SJCRH30 (cell line): ENCODE data around the gene SBF2. TPM values are rescaled to one million over a fixed set of nuclear protein-coding genes. Genes with fewer than 3 reads are reported as not detected.
"Not testable (repeated sequence)": the region's sequence is repeated elsewhere in the genome, so short reads cannot be mapped to it uniquely, and the experiment has no call there.

Source experiments
- DNase-seq, 2 experiments: peaks; one replicate each; pipeline ENCODE4 v3.0.0-alpha.2; 2015 to 2020
- H3K27ac ChIP-seq: fragments of 250-450 bp; sonication (Bioruptor Pico); 2 replicates; pipeline ENCODE4 v1.5.1; 2020; ENCODE audit warnings: mild to moderate bottlenecking, moderate library complexity
- H3K27me3 ChIP-seq: fragments of 250-450 bp; sonication (Bioruptor Pico); 2 replicates; pipeline ENCODE4 v1.5.1; 2020; ENCODE audit warnings: mild to moderate bottlenecking, moderate library complexity
- H3K36me3 ChIP-seq: fragments of 250-450 bp; sonication (Bioruptor Pico); 2 replicates; pipeline ENCODE4 v1.5.1; 2020; ENCODE audit warnings: mild to moderate bottlenecking, moderate library complexity
- H3K4me1 ChIP-seq: fragments of 250-450 bp; sonication (Bioruptor Pico); 2 replicates; pipeline ENCODE4 v1.5.1; 2020; ENCODE audit warnings: mild to moderate bottlenecking, moderate library complexity
- H3K4me3 ChIP-seq: fragments of 250-450 bp; sonication (Bioruptor Pico); 2 replicates; pipeline ENCODE4 v1.5.1; 2020; ENCODE audit warnings: mild to moderate bottlenecking, moderate library complexity
- H3K9me3 ChIP-seq: fragments of 250-450 bp; sonication (Bioruptor Pico); replicated peaks from 2 replicates; pipeline ENCODE4 v1.5.1; 2020; ENCODE audit warnings: mild to moderate bottlenecking, moderate library complexity
- total RNA-seq: library from RNA; depleted of rRNA; stranded (reverse); fragments of >200 nt; shearing (Covaris generic); gene quantifications from 2 replicates; pipeline ENCODE4 v1.2.3, GENCODE V29; 2014

The SBF2 gene
- total RNA-seq, 1 experiment from 2014 or later, result 34.7 TPM

- Histone ChIP-seq H3K36me3 (peaks cover 9% of the 10 kb centered on the region; the same call in 1 of the 2 replicates), H3K27ac (no peak overlapping the region), H3K9me3 (peaks cover 39% of the 10 kb centered on the region), H3K27me3 (no peaks in the 10 kb centered on the region), H3K4me3 (no peak overlapping the region), H3K4me1 (no peaks in the 10 kb centered on the region)
- DNase-seq, result no peak
Measured at GRCh38 chr11:10232756-10233155, 61.3 kb downstream of the SBF2 start.

- not testable (repeated sequence) for DNase-seq, H3K36me3 ChIP-seq, H3K4me3 ChIP-seq, H3K27me3 ChIP-seq, H3K4me1 ChIP-seq, H3K27ac ChIP-seq
- H3K9me3 ChIP-seq, result peaks cover 39% of the 10 kb centered on the region
Measured at GRCh38 chr11:10231803-10232202, 62.2 kb downstream of the SBF2 start.

- H3K4me1 ChIP-seq, result no peaks in the 10 kb centered on the region
- no peaks in the 10 kb centered on the region for H3K36me3 ChIP-seq
- DNase-seq, result no peak
- H3K4me3 ChIP-seq, result no peak overlapping the region
- no peaks in the 10 kb centered on the region for H3K27me3 ChIP-seq
- no peak overlapping the region for H3K27ac ChIP-seq
- H3K9me3 ChIP-seq, result peaks cover 12% of the 10 kb centered on the region; the same call in 1 of the 2 replicates
Measured at GRCh38 chr11:10225553-10225952, 68.5 kb downstream of the SBF2 start.

- Histone ChIP-seq H3K27me3 (no peaks in the 10 kb centered on the region), H3K27ac (no peak overlapping the region), H3K4me3 (no peak overlapping the region), H3K9me3 (no peaks in the 10 kb centered on the region; the same call in 1 of the 2 replicates), H3K36me3 (no peaks in the 10 kb centered on the region), H3K4me1 (no peaks in the 10 kb centered on the region)
- DNase-seq, result no peak
Measured at GRCh38 chr11:10222399-10222798, 71.6 kb downstream of the SBF2 start.

- Histone ChIP-seq H3K4me3 (no peak overlapping the region), H3K4me1 (no peaks in the 10 kb centered on the region), H3K36me3 (no peaks in the 10 kb centered on the region), H3K9me3 (no peaks in the 10 kb centered on the region; the same call in 1 of the 2 replicates), H3K27ac (no peak overlapping the region), H3K27me3 (no peaks in the 10 kb centered on the region)
- DNase-seq, result no peak
Measured at GRCh38 chr11:10221342-10221741, 72.7 kb downstream of the SBF2 start.

- Histone ChIP-seq H3K4me3 (no peak overlapping the region), H3K9me3 (no peaks in the 10 kb centered on the region), H3K27ac (no peak overlapping the region), H3K36me3 (no peaks in the 10 kb centered on the region), H3K27me3 (no peaks in the 10 kb centered on the region), H3K4me1 (no peaks in the 10 kb centered on the region)
- DNase-seq, result peak in 1 of 2 experiments; percentile 37
Measured at GRCh38 chr11:10211470-10211869, 82.5 kb downstream of the SBF2 start.

- Histone ChIP-seq H3K36me3 (no peaks in the 10 kb centered on the region), H3K4me1 (no peaks in the 10 kb centered on the region), H3K27ac (no peak overlapping the region), H3K27me3 (no peaks in the 10 kb centered on the region), H3K4me3 (no peak overlapping the region), H3K9me3 (no peaks in the 10 kb centered on the region)
- DNase-seq, result no peak
Measured at GRCh38 chr11:10209326-10209725, 84.7 kb downstream of the SBF2 start.

- DNase-seq, result peak in 1 of 2 experiments; percentile 73
- Histone ChIP-seq H3K36me3 (no peaks in the 10 kb centered on the region), H3K27ac (no peak overlapping the region), H3K9me3 (0 out of 2 replicates have a peak, but pooled peaks cover 5% of the 10 kb centered on the region), H3K27me3 (no peaks in the 10 kb centered on the region), H3K4me3 (no peak overlapping the region), H3K4me1 (no peaks in the 10 kb centered on the region)
Measured at GRCh38 chr11:10208131-10208575, 85.9 kb downstream of the SBF2 start.

- H3K27me3 ChIP-seq, result no peaks in the 10 kb centered on the region
- no peaks in the 10 kb centered on the region for H3K4me1 ChIP-seq
- no peak for DNase-seq
- H3K36me3 ChIP-seq, result no peaks in the 10 kb centered on the region
- no peak overlapping the region for H3K4me3 ChIP-seq
- no peak overlapping the region for H3K27ac ChIP-seq
- H3K9me3 ChIP-seq, result 0 out of 2 replicates have a peak, but pooled peaks cover 8% of the 10 kb centered on the region
Measured at GRCh38 chr11:10205928-10206327, 88.1 kb downstream of the SBF2 start.

GRCh38 chr11:10204021-10204420 lies 90.0 kb downstream of the SBF2 start:
- DNase-seq, result no peak
- H3K4me3 ChIP-seq, result no peak overlapping the region
- no peak overlapping the region for H3K27ac ChIP-seq
- H3K27me3 ChIP-seq, result no peaks in the 10 kb centered on the region
- H3K9me3 ChIP-seq, result 0 out of 2 replicates have a peak, but pooled peaks cover 8% of the 10 kb centered on the region
- H3K36me3 ChIP-seq, result no peaks in the 10 kb centered on the region
- H3K4me1 ChIP-seq, result no peaks in the 10 kb centered on the region

- H3K27me3 ChIP-seq, result no peaks in the 10 kb centered on the region
- no peak overlapping the region for H3K4me3 ChIP-seq
- H3K27ac ChIP-seq, result no peak overlapping the region
- H3K36me3 ChIP-seq, result no peaks in the 10 kb centered on the region
- no peaks in the 10 kb centered on the region for H3K4me1 ChIP-seq
- DNase-seq, result no peak
- H3K9me3 ChIP-seq, result 0 out of 2 replicates have a peak, but pooled peaks cover 8% of the 10 kb centered on the region
Measured at GRCh38 chr11:10201343-10201742, 92.7 kb downstream of the SBF2 start.

GRCh38 chr11:10197091-10197490 lies 96.9 kb downstream of the SBF2 start:
- no peaks in the 10 kb centered on the region for H3K4me1 ChIP-seq
- H3K4me3 ChIP-seq, result no peak overlapping the region
- H3K36me3 ChIP-seq, result no peaks in the 10 kb centered on the region; the same call in 1 of the 2 replicates
- 0 out of 2 replicates have a peak, but pooled peaks cover 3% of the 10 kb centered on the region for H3K9me3 ChIP-seq
- no peak for DNase-seq
- H3K27ac ChIP-seq, result no peak overlapping the region
- no peaks in the 10 kb centered on the region for H3K27me3 ChIP-seq

- Histone ChIP-seq H3K9me3 (0 out of 2 replicates have a peak, but pooled peaks cover 3% of the 10 kb centered on the region), H3K4me1 (no peaks in the 10 kb centered on the region), H3K27me3 (no peaks in the 10 kb centered on the region), H3K36me3 (no peaks in the 10 kb centered on the region; the same call in 1 of the 2 replicates), H3K4me3 (no peak overlapping the region), H3K27ac (no peak overlapping the region)
- no peak for DNase-seq
Measured at GRCh38 chr11:10192036-10192435, 102.0 kb downstream of the SBF2 start.

- no peak overlapping the region for H3K4me3 ChIP-seq
- H3K9me3 ChIP-seq, result no peaks in the 10 kb centered on the region
- no peaks in the 10 kb centered on the region for H3K36me3 ChIP-seq
- H3K27me3 ChIP-seq, result no peaks in the 10 kb centered on the region
- peak in 1 of 2 experiments; percentile 24 for DNase-seq
- H3K4me1 ChIP-seq, result no peaks in the 10 kb centered on the region
- no peak overlapping the region for H3K27ac ChIP-seq
Measured at GRCh38 chr11:10181811-10182210, 112.2 kb downstream of the SBF2 start.

- no peak overlapping the region for H3K4me3 ChIP-seq
- no peak overlapping the region for H3K27ac ChIP-seq
- H3K9me3 ChIP-seq, result no peaks in the 10 kb centered on the region
- no peaks in the 10 kb centered on the region for H3K4me1 ChIP-seq
- H3K27me3 ChIP-seq, result no peaks in the 10 kb centered on the region
- DNase-seq, result no peak
- H3K36me3 ChIP-seq, result no peaks in the 10 kb centered on the region
Measured at GRCh38 chr11:10164621-10165020, 129.4 kb downstream of the SBF2 start.

GRCh38 chr11:10162222-10162621 lies 131.8 kb downstream of the SBF2 start:
- Histone ChIP-seq H3K4me3 (no peak overlapping the region), H3K4me1 (no peaks in the 10 kb centered on the region), H3K36me3 (no peaks in the 10 kb centered on the region), H3K27ac (no peak overlapping the region), H3K9me3 (peaks cover 2% of the 10 kb centered on the region), H3K27me3 (no peaks in the 10 kb centered on the region)
- DNase-seq, result no peak
